ENCODE data around the gene PMIS2.

- no peak for TF ChIP-seq EZH2 (IDR thresholded peaks at IDR 0.05; ENCODE audit: insufficient read depth, poor library complexity, severe bottlenecking)
- no peak for TF ChIP-seq EZH2phosphoT487 (IDR thresholded peaks at IDR 0.05; ENCODE audit: insufficient read depth, low read depth)
These were observed 4.9 kb downstream of the PMIS2 start for GRCh38 chr19:35590875-35591274.
